NCI-H345 (cell line): Measurements from ENCODE around the gene CMKLR1.

Experiments
- DNase-seq: peaks from one replicate; lab custom pipeline; 2025; lab: John Stamatoyannopoulos, UW

Gene CMKLR1

DNA sequence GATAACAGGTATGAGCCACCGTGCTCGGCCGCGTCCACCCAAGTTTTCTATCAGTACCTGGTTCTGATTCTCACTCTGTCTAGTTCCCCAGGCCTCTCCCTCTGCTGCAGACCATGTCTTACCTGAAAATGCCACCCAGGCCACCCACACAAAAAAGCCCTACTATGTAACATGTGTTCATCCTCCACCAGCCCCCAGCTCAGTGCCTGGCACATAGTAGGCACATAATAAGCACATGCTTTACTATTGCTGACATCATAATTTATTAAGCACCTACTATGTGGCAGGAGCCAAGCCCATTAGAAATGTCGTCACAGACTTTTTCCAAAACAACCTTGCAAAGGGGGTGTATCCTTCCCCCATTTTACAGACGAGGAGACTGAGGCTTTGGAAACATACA, 37.8 kb downstream of the CMKLR1 start:
- no peak for DNase-seq

DNA sequence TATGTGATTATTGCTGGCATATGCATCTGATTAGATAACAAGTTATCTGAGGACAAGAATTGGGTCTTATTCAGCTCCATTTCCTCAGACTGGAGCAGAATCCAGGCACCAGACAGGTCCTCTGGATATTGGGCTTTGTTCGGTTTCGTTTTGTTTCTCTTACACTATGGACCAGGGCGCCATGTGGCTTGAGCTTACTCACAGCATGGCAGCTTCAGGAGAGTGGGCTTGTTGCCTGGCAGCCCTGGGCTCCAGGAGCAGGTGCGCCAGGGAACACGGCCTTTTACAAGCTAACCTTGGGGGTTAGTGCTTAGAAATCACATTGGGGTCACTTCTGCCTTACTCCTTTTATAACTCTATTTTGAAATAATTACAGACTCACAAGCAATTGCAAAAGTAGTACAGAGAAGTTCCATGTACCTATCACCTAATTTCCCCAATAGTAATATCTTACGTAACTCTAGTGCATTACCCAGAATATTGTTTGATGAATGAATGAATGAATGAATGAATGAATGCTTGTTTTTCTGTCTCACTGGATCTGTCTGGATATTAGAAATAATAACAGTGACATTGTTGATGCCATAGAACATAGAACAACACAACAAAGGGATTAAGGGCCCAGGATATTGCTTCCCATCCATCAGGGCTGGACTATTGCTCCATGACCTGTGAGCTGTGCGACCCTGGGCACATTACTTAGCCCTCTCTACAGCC, 39.0 kb downstream of the CMKLR1 start:
- DNase-seq: no peak

DNA sequence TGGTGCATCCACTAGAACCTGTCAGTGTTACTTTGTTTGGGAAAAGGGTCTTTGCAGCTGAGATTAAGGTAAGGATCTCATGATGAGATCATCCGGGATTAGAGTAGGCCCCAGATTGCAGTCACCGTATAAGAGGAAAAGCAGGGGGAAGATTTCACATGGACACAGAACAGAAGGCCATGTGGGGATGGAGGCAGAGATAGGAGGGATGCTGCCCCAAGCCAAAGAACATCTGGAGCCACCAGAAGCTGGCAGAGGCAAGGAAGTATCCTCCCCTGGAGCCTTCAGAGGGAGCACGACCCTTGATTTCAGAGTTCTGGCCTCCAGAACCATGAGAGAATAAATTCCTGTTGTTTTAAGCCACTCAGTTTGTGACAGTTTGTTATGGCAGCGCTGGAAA, 39.6 kb downstream of the CMKLR1 start:
- DNase-seq: no peak

DNA sequence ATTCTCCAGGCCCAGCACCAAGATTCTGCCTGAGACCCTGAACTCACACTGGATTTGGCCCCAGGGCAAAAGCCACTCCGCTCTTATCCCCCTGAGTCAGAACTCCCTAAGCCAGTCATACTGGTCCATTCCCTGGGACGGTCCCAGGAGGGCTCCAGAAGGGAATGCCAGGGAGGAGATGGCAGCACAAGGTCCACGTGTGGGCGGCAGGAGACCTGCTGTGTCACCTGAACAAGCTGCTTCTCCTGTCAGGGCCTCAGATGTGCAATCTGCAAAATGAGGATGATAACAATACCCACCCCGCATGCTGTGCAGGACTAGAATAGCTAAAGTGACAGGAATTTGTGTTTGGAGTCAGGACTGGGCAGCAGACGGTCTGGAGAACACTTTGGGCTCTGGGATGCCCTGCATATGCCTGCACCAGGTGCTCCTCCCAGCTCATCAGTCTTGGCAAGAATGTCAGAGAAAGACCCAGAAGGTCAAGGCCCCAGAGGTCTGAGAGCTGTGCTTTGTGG, 40.3 kb downstream of the CMKLR1 start:
- DNase-seq: no peak

DNA sequence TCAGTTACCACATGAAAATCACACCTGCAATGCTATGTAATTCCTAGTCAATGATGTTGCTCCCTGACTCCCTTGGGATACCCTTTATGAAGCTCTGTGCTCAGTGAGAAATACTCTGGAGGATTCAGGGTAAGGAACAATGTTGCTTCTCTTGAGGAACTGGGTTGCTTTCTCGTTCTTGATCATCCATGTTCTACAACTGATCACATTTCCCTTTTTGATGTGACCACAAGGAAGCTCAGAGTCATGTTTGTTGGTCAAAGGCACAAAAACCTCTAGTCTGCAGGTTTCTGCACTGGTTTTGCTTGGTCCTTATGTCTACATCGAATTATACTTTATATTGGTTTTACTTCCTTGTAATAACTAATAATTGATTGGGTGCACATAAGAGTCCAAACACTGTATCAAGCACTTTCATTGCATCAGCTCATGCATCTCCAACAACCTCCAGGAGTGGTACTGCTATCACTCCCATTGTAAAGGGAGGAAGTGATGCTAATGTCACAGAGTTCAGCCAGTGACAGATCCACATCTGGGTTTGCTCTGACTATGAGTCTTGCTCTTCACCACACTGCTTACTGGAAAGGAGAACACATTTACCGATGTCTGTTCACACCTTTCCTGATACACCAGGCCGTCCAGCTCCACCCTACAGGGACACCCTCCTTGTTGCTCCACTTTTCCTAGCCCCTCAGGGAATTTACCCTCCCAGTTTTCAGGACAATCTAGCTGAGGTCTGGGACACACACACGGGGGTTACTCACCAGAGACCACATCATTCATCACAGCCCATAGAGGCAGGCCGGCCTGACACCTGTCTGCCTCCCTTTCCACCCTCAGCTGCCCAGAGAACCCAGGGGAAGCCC, 41.0 kb downstream of the CMKLR1 start:
- no peak for DNase-seq

DNA sequence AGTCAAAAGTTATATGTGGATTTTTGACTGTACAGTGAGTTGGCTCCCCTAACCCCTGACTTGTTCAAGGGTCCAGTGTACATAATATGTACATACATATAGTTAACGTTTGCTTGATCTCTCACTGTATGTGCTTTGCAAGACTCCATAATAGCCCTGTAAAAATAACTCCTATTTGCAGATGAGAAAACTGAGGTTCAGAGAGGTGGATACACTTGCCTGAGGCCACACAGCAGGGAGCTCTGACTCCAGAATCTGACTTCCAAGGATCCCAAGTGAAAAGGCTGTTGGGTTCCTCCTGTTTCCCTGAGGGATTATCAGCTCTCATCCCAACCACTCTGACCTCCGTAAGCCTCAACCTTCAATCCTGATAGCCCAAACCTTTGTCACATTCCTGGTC, 41.7 kb downstream of the CMKLR1 start:
- no peak for DNase-seq

DNA sequence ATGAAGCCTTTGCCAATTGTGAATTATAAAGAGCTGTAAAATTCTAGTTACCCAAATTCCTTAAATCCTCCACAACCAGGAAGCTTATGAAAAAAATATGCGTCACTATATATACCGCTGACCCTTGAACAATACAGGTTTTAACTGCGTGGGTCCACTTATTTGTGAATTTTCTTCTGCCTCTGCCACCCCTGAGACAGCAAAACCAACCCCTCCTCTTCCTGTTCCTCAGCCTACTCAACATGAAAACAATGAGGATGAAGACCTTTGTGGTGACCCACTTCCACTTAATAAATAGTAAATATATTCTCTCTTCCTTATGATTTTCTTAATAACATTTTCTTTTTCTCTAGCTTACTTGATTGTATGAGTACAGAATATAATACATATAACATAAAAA, 42.2 kb downstream of the CMKLR1 start:
- no peak for DNase-seq

DNA sequence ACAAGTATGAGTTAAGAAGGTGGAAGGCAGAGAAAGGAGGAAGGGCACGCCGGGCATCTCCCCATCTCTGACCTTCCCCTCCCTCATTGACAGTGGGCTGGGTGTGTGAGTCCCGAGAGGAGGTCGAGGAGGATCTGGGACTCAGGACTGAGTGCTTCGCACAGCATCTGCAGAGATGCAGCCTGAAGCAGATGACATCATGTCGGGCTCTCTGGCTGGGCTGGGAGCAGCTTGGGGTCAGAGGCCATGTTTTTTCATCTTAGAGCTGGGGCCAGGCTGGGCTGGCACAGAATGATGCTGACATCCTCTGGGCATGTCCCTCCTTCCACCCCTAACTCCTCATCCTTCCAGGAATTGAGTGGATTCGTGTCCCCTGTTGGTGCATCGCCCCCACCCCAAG, 43.5 kb downstream of the CMKLR1 start:
- no peak for DNase-seq

DNA sequence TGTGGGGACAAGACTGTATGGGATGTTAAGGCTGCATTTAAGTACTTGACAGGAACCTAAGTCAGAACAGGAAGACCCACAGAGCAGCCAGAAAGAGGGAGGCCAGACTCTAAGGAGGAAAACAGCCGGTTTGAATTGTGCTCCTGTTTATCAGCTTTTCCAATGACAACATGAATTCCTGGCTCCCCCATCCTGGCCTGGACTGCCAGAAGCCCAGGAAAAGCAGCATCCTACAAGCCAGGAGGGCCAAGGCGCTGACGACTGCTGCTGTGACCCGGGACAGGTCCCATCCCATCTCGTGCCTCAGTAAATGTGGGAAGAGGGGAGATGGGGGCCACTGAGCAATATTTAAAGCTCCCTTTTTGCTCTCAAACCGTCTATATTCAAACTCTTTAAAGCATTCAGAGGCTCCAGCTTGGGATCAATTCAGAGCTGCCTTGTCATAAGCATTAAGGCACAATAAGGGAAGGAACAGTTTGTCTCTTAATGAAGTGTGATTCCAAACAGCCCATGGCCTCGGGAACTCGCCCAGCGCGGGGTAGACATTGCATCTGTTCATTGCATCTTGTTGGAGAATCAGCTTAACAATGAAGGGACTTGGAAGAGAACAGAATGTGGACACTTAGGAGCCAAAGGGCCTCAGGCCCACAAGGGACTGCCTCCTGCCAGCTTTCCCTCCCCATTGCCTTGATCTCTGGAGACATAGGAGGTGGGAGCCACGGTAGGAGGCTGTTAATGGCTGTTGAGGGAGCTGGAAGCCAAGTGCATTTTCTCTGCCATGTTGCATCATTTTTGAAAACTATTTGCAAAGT, 49.6 kb downstream of the CMKLR1 start:
- DNase-seq: no peak

DNA sequence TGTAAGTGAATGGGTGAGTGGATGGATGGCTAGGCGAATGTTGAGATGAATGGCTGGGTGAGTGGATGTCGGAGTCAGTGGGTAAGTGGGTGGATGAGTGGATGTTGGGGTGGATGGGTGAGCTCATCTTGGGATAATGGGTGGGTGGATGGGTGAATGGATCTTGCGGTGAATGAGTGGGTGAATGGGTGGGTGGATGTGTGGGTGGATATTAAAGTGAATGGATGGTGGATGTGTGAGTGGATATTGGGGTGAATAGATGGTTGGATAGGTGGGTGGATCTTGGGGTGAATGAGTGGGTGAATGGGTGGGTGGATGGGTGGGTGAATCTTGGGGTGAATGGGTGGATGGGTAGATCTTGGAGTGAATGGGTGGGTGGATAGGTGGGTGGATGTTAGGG, 51.9 kb downstream of the CMKLR1 start:
- no peak for DNase-seq

DNA sequence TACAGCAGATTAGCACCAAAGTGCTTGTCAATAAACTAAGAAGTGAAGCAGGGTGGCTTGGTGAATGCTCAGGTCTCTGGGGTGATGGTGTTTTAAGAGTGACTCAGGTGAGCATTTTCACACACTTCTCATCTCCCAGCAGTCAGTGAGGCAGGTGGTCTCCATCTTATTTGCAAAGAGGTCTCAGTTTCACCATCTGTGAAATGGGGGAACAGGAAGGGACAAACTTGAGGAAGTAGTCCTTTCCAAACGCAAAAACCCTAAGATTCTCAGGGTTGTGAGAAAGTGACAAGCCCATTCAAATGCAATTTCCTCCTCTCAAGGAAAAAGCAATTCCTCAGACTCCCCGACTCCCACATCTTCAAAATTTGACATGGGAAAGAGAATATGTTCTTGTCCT, 54.1 kb downstream of the CMKLR1 start:
- no peak for DNase-seq

DNA sequence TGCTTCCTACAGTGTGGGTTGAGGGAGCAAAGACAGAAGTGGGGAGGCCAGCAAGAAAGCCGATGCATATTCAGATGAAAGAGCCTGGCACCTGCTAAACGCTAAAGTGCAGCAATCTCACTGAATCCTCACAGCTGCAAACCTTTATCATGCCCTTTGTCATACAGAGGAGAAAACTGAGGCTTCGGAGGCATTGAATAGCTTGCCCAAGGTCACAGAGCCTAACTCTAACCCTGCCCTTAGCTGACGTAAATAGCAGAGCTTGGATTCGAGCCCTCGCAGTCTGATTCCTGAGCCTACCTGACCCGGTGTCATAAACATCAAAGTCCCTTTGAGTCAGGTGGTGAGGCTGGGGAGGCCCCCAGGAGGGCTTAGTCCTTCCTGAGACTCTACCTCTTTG, 54.9 kb downstream of the CMKLR1 start:
- no peak for DNase-seq

DNA sequence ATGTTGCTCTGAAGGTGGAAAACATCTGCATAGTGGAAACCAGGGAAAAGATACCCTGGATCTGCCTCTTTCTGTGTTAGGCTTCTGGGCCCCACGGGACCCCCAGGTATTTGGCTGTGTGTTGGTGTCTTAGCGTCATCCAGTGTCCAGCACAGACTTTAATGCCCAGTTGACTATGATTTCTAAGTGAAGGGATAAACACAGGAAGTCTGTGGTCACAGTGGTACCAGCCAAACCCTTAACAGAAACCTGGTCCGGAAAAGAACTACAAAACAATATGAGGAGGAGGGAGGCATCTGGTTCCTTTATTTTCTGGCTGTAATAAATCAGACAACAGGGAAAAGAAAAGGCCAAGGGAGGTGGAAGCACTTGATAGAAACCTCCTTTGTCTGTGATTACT, 56.4 kb downstream of the CMKLR1 start:
- no peak for DNase-seq

DNA sequence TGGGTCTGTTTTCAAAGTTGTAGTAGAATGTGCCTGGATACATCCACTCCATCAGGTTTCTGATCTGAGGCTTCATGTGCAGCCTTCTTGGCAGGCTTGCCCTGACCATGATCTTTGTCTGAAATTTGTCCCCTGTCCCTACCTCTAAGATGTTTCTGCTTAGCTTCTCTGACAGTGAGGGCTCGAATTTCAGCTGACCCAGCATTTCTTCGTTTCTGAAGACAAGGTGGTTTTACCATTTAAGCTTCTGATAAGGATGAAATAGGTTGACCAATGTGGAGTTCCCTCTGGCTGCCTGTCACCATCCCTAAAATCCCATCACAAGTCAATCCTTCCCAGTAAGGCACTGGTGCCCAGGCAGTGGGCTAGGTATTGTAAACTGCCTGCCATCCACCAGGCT, 57.0 kb downstream of the CMKLR1 start:
- DNase-seq: no peak

DNA sequence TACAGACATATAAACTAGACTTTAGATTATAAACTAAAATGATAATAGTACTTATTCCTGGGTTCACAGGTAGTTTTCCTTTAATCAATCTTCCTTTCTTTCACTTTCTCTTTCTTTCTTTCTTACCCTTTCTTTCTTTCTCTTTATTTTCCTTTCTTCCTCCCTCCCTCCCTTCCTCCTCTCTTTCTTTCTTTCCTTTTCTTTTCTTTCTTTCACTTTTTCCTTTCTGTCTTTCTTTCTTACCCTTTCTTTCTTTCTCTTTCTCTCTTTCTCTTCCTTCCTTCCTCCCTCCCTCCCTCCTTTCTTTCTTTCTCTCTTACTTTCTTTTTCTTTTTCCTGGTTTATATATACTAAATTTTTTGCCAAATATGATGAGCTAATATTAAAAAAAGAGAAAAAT, 61.5 kb downstream of the CMKLR1 start:
- DNase-seq: no peak

DNA sequence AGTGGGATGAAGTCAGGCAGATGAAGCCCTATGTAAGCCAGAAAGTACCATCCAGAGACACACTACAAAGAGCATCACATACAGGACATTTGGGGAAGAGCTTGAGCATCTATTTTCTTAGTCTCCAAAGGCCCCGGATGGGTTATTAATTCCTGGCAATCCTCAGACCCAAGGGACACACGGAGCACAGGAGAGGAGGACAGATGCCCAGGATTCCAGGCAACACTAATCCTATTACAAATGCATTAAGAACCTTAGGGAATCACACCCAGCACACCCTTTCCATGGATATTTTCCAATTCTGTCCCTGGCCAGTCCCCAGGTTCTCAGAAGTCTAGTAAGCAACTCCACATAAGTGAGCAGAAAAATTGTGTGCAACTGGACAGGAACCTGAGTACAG, 65.9 kb downstream of the CMKLR1 start:
- no peak for DNase-seq

DNA sequence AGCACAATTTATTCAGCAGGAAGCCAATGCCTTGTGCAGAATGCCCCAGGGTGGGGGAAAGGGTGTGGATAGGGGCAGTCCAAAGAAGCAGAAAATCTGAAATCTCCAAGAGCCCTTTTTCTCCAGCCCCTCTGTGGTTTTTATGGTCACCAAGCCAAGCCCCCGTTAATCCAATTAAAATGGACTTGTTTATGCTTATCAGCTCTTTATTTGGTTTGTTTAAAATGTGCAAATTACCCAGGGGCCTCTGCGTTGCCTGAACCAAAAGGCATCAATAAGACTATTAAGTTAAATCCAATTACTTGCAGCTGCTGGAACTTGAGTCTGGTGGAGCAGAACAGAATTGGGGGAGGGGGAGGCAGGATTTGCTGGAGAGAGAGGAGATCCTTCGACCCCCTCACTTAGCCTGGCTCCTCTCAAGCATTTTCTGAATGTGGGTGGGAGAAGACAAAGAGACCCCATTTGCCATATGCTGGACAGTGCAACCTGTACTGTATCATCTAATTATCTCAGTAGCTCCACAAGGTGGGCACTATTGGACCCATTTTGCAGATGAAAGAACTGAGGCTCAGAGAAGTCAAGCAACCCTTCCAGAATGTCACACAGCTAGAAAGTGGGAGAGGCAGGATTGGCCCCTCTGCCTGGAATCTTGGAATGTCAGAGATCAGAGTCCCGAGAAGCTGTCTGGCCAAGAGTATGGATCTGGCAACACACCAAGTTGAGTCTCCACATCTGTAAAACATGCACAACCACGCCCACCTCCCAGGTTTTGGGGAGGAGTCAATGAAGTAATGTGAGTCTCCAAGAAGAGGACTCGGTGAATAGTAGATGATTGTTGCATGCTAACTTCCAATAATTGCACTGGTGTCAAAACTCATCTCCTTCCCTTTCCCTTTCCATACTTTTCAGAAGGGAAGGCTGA, 66.9 kb downstream of the CMKLR1 start:
- no peak for DNase-seq

DNA sequence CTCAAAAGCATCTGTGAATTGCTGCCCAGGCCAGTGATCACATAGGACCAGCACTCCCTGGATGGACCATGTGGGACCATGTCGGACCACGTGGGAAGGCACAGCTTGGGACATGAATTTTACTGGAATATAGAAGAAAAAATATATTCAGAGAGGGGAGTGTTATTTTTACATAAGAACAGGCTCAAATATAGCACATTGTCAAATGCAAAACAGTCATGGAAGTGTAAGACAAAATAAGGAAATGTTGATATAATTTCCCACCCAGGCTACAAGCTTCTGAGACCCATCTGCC, 68.3 kb downstream of the CMKLR1 start:
- DNase-seq: no peak

DNA sequence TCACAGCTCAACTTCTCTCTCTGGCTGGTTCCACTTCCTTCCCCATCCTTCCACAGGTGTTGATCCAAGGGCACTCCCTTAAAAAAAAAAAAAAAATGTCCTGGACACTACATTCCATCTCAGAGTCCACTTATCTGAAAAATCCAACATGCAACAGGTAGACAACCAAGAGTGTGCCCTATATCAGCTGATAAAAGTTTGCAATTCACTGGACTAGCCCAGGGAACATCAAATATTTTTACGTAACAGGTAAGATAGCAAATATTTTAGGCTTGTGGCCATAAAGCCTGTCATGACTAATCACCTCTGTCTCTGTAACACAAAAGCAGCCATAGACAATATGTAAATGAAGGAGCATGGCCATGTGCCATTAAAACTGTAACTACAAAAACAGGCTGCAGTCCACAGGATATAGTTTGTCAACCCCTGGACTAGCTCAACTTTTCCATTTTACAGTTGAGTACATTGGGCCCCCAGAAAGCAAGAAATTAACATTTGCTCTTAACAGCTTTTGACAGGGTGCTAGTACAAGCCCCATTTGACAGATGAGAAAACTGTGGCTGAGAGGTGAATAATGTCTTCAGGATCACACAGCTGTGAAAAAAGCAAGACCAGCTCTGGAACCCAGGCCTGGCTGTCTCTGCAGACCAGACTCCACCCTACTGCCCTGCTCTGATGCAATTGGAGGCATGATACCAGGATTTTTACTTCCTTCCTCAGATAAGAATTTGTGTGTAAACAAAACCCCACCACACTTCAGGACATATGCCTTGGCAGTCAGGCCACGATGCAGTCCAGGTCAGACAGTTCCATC, 68.9 kb downstream of the CMKLR1 start:
- no peak for DNase-seq

DNA sequence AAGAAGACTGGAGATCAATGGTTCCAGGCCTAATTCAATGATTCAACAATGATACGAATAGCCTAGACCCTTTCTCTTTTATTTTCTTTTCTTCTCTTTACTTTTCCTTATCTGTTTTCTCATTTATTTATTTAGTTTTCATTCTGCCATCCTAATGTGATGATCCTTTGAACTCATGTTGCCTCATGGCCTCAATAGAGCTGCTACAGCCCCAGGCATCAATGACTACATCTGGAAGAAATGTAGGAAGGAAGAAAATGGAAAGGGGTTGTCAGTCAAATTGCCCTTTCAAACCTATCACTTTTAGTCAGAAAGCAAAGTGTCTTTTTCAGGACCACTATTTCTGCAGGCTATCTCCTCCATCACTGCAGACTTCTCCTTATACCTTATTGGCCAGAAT, 69.9 kb downstream of the CMKLR1 start:
- no peak for DNase-seq

DNA sequence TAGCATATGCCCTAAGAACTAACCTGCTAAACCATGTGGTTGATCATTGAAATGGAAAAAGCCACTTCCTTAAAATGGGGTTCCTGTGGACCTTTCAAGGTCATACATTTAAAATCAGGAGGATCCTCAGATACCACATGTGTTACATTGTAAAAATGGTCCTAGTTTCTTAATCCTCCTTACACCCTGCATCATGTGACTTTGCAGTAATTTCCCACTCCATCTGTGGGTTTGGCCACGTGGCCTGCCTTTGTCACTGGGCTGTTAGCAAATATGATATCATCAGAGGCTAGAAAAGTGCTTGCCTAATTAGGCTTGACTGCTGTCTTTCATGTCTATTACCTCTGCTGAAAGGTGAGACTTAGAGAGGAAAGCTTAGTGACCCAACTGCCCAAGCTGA, 70.7 kb downstream of the CMKLR1 start:
- DNase-seq: no peak
